ENCODE results near the gene C13orf46. TPM values are rescaled to one million over a fixed set of nuclear protein-coding genes. Genes with fewer than 3 reads are reported as not detected.

C13orf46 gene
- total RNA-seq, 2 donors from 2014 or later = 0.24 to 0.44 TPM

DNA sequence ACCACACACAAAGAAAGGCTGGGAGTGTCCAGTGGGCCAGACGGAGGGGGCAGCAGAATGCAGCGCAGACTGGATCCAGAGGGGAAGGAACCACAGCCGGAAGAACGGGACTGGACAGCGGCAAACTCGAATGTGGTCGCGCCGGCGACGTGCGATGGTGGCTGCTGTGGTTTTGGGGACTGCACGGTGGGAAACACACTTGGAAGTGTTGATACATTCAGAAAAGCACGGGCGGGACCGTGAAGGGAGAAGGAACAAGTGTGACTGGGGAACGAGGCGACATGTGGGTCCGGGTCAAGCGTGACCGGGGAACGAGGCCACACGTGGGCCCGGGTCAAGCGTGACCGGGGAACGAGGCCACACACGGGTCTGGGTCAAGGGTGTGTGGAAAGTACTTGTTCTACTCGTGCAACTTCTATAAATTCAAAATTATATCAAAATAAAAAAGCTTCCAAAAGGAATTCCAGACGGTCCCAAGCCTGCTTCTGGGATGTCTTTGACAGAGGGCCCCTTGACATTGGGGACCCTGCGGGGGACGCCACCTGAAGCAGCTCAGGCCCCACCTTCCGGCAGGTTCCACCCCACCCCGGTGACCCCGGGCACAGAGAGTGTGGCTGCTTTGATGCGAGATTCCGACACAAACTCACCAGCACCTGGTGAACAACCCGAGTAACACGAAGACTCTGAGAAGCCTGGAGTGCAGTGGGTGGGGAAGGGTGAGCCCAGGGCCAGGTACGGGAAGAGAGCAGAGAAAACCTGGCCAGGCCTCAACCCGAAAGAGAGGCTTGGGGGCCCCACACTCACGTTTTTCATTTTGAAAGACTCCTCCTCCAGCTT, 25.1 kb upstream of the C13orf46 start:
- TF ChIP-seq, protein P1, sequence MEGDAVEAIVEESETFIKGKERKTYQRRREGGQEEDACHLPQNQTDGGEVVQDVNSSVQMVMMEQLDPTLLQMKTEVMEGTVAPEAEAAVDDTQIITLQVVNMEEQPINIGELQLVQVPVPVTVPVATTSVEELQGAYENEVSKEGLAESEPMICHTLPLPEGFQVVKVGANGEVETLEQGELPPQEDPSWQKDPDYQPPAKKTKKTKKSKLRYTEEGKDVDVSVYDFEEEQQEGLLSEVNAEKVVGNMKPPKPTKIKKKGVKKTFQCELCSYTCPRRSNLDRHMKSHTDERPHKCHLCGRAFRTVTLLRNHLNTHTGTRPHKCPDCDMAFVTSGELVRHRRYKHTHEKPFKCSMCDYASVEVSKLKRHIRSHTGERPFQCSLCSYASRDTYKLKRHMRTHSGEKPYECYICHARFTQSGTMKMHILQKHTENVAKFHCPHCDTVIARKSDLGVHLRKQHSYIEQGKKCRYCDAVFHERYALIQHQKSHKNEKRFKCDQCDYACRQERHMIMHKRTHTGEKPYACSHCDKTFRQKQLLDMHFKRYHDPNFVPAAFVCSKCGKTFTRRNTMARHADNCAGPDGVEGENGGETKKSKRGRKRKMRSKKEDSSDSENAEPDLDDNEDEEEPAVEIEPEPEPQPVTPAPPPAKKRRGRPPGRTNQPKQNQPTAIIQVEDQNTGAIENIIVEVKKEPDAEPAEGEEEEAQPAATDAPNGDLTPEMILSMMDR (IDR thresholded peaks at IDR 0.05) = no peak
- no peaks in the 10 kb centered on the region for H3K4me1 ChIP-seq
- intact Hi-C loops (cut with DNase I) = no loop called here
- no peak overlapping the region for H3K27ac ChIP-seq
- DNase-seq = no peak
- no peaks in the 10 kb centered on the region for H3K27me3 ChIP-seq
- no peaks in the 10 kb centered on the region for H3K9me3 ChIP-seq
- no peak overlapping the region for H3K9ac ChIP-seq (ENCODE audit: low read depth in 2 of 2, low read length in 2 of 2)
- no peak overlapping the region for H3K4me3 ChIP-seq
- no peaks in the 10 kb centered on the region for H3K36me3 ChIP-seq

DNA sequence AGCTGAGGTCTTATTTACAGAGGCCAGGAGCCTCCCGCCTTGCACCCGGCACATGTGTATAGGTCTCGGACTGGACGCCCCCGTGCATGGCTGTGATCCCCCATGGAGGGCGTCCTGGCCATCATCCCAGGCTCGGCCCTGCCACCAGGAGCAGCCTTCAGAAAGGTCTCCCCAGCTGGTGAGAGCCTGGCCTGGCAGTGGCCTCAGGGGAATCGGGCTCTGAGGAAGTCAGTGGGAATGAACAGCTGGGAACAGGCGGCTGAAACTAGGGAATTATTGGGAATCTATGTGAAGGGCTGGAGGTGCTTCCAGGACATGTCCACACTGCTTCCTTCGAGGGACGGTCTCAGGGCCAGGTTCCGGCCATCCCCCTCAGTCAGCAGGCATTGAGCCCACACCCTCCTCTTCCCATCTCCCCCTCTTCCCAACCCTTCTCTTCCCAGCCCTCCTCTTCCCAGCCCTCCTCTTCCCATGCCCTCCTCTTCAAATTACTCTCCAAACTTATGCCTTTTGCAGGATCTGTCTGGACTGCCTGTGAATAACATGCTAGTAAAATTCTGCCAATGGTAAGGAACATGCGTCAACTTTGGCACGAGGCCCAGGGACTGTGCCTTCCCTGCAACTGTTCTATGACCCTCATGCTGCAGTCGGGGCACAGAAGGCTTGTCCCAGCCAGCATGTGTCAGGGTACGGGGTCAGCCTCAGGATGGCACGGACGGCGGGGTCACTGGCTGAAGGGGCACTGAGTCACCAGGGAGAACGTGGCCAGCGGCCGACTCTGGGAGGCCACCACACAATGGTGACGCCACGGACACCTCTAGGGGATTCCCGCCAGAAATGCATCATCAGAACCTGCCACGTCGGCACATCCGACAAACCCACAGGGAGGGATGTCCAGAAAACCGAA, 24.2 kb upstream of the C13orf46 start:
- H3K4me3 ChIP-seq = no peak overlapping the region
- intact Hi-C loops (cut with DNase I) = no loop called here
- no peak overlapping the region for H3K27ac ChIP-seq
- H3K27me3 ChIP-seq = no peaks in the 10 kb centered on the region
- H3K36me3 ChIP-seq = no peaks in the 10 kb centered on the region
- peak overlapping the region in 1 of 2 donors; percentile 24 for H3K9ac ChIP-seq (ENCODE audit: low read depth in 2 of 2, low read length in 2 of 2)
- no peaks in the 10 kb centered on the region for H3K9me3 ChIP-seq
- no peaks in the 10 kb centered on the region for H3K4me1 ChIP-seq
- TF ChIP-seq, protein P1 (IDR thresholded peaks at IDR 0.05) = no peak
- DNase-seq = peak; percentile 31

GRCh38 chr13:113996912-113997745, 23.3 kb upstream of the C13orf46 start:
- TF ChIP-seq, protein P1 (IDR thresholded peaks at IDR 0.05) = no peak
- H3K4me3 ChIP-seq = no peak overlapping the region
- H3K27me3 ChIP-seq = no peaks in the 10 kb centered on the region
- no peak overlapping the region for H3K27ac ChIP-seq
- no peak for DNase-seq
- no peaks in the 10 kb centered on the region for H3K9me3 ChIP-seq
- intact Hi-C loops (cut with DNase I) = no loop called here
- no peaks in the 10 kb centered on the region for H3K4me1 ChIP-seq
- H3K36me3 ChIP-seq = no peaks in the 10 kb centered on the region
- no peak overlapping the region for H3K9ac ChIP-seq (ENCODE audit: low read depth in 2 of 2, low read length in 2 of 2)

DNA sequence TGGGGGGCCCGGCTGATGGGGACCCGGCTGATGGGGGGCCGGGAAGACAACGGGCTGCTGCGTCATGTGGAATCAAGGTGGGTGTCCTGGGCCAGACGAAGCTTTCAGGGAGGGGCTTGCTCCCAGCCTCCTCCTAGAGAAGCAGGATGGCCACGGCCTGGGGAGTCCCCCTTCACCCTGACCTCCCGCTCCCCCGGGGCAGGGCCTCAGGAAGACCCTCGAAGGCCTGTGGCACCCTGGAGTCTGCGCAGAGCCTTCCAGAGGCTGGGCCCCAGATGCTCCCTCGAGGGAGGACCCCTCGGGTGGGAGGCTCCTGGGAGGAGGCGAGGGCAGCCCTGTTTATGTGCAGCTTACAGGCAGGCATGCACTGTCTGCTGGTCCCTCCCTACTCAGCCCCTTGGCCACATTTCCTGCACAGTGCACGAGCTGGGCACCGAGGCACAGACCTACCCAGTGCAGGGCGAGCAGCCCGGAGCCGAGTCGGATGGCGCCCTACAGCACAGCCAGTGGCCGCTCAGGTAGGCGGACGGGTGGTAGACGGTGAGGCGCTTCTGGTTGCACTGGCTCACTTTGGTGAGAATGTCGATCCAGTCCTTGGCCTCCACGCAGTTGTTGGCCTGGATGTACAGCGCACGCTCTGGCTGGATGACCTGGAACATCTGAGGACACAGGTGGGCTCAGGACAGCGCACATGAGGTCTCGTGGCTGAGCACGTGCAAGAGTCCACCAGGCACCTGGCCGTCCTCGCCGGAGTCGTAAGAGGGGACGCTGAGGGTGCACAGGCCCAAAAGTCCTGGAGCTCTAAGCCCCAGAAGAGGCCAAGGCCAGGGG, 22.4 kb upstream of the C13orf46 start:
- TF ChIP-seq, protein P1 (IDR thresholded peaks at IDR 0.05) = no peak
- intact Hi-C loops (cut with DNase I) = no loop called here
- Histone ChIP-seq H3K27ac (no peak overlapping the region), H3K27me3 (no peaks in the 10 kb centered on the region), H3K4me1 (no peaks in the 10 kb centered on the region), H3K9me3 (no peaks in the 10 kb centered on the region), H3K36me3 (no peaks in the 10 kb centered on the region), H3K9ac (ENCODE audit: low read depth in 2 of 2, low read length in 2 of 2) (no peak overlapping the region), H3K4me3 (no peak overlapping the region)
- DNase-seq = no peak

Data from colonic mucosa (tissue), 4 donors.